HuH-7.5 (cell line): ENCODE measurements around the gene IGFBP5.
A peak's percentile ranks its signal among the peaks of the same experiment; 100 is the strongest.

ENCODE experiments used
- DNase-seq: peaks from one replicate; pipeline ENCODE4 v3.0.0; 2011; ENCODE audit warnings: low spot score

IGFBP5 gene

GRCh38 chr2:216643986-216644659 is 51.2 kb downstream of the IGFBP5 start:
- DNase-seq = no peak

- DNase-seq = no peak
Observed at GRCh38 chr2:216637472-216637871, 57.9 kb downstream of the IGFBP5 start.

- peak; percentile 60 for DNase-seq
Observed at GRCh38 chr2:216636551-216637450, 58.5 kb downstream of the IGFBP5 start.

- DNase-seq = no peak
Observed at GRCh38 chr2:216635701-216636550, 59.4 kb downstream of the IGFBP5 start.

- no peak for DNase-seq
Observed at GRCh38 chr2:216635171-216635570, 60.2 kb downstream of the IGFBP5 start.

- DNase-seq = no peak
Observed at GRCh38 chr2:216634370-216635148, 60.8 kb downstream of the IGFBP5 start.

GRCh38 chr2:216633616-216634369 is 61.6 kb downstream of the IGFBP5 start:
- DNase-seq = peak; percentile 38

GRCh38 chr2:216632952-216633615 is 62.3 kb downstream of the IGFBP5 start, which contains the start of gene IGFBP2:
IGFBP2 (plus strand) TSS chr2:216633420; CDS start chr2:216633524, 104 bp downstream.
- DNase-seq = no peak

- DNase-seq = no peak
Observed at GRCh38 chr2:216632346-216632951, 62.9 kb downstream of the IGFBP5 start.

GRCh38 chr2:216629784-216630183 is 65.6 kb downstream of the IGFBP5 start:
- DNase-seq = no peak

GRCh38 chr2:216626875-216627245 is 68.5 kb downstream of the IGFBP5 start:
- DNase-seq = no peak

- DNase-seq = no peak
Observed at GRCh38 chr2:216626168-216626874, 69.0 kb downstream of the IGFBP5 start.

- DNase-seq = no peak
Observed at GRCh38 chr2:216624251-216624650, 71.1 kb downstream of the IGFBP5 start.

GRCh38 chr2:216622526-216622925 is 72.8 kb downstream of the IGFBP5 start:
- DNase-seq = no peak
